Measurements from ENCODE around the gene PAQR5. TPM values are rescaled to one million over a fixed set of nuclear protein-coding genes. Genes with fewer than 3 reads are reported as not detected.

Gene PAQR5
- total and polyA plus RNA-seq, 4 donors: 0.19 to 1.1 (median 0.53) TPM

DNA sequence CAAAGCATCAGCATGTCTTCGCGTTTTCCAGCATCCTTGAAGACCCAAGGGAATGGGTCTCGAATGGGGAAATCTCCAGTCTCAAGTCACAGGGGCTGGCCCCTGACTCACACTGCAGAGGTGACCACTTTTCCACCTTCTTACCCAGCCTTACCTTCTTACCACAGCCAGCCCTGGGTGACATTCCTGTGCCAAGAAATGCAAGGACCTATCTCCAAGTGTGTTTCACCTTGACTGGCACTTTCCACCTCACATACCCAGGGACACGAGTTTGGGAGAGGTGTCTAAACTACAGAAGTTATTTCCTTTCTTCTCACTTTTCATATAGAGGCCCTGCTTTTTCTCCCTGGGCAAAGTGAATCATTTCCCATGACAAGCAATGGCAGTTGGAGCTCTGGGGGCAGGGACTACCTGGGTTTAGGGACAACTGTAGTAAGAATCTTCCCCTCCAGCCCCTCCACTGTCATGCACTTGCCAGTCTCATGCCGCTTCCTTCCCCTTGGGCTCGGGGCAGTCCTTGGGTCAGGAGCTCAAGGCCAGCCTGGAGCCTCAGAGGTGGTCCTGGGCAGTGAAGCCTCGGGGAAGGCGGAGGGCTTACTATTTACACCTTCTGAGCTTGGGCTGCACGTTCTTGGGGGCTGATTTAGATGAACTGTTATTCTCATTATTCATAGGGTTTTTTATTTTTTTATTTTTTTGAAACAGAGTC lies 16.8 kb downstream of the PAQR5 start:
- H3K27me3 ChIP-seq (ENCODE audit: control insufficient read depth in 4 of 4, insufficient read depth in 4 of 4, low read length in 3 of 4): no peaks in the 10 kb centered on the region
- H3K27ac ChIP-seq (ENCODE audit: low read depth in 1 of 2, low read length in 2 of 2): no peak overlapping the region
- no peaks in the 10 kb centered on the region for H3K4me1 ChIP-seq (ENCODE audit: control insufficient read depth in 4 of 4, insufficient read depth in 4 of 4, low read length in 3 of 4)
- no peaks in the 10 kb centered on the region for H3K36me3 ChIP-seq (ENCODE audit: control insufficient read depth in 4 of 4, insufficient read depth in 3 of 4, low read depth in 1 of 4, low read length in 3 of 4)
- H3K4me3 ChIP-seq (ENCODE audit: low read depth in 1 of 3, low read length in 3 of 3): no peak overlapping the region
- H3K9me3 ChIP-seq (ENCODE audit: control insufficient read depth in 4 of 4, low read length in 3 of 4): no peaks in the 10 kb centered on the region
- no peak for TF ChIP-seq HNF4G (IDR thresholded peaks at IDR 0.05)
- no peak for DNase-seq (ENCODE audit: low spot score)
- WGBS: 89% methylated on average over 9 of the region's 9 CpGs
- H3K9ac ChIP-seq (ENCODE audit: low read depth in 1 of 2, low read length in 2 of 2): no peak overlapping the region

DNA sequence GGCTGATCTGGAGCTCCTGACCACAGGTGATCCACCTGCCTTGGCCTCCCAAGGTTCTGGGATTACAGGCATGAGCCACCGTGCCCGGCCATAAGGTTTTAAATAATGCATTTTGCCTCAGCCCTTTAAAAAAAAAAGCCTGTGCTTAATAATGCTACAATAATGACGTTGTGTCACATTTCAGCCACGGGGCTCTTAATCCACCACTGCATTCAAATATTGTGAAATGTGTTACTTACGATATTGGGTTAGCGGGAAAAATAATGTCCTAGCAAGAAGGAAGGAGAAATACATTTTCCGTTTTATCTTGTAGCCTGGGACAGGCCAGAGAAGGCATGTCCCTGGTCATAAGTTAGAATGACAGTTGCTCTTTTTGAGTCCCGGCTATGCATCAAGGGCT lies 17.6 kb downstream of the PAQR5 start:
- Histone ChIP-seq H3K4me1 (ENCODE audit: control insufficient read depth in 4 of 4, insufficient read depth in 4 of 4, low read length in 3 of 4) (no peaks in the 10 kb centered on the region), H3K27me3 (ENCODE audit: control insufficient read depth in 4 of 4, insufficient read depth in 4 of 4, low read length in 3 of 4) (no peaks in the 10 kb centered on the region), H3K9ac (ENCODE audit: low read depth in 1 of 2, low read length in 2 of 2) (no peak overlapping the region), H3K36me3 (ENCODE audit: control insufficient read depth in 4 of 4, insufficient read depth in 3 of 4, low read depth in 1 of 4, low read length in 3 of 4) (no peaks in the 10 kb centered on the region), H3K4me3 (ENCODE audit: low read depth in 1 of 3, low read length in 3 of 3) (no peak overlapping the region), H3K27ac (ENCODE audit: low read depth in 1 of 2, low read length in 2 of 2) (no peak overlapping the region), H3K9me3 (ENCODE audit: control insufficient read depth in 4 of 4, low read length in 3 of 4) (no peaks in the 10 kb centered on the region)
- 84% methylated on average over 8 of the region's 8 CpGs for WGBS
- DNase-seq (ENCODE audit: low spot score): no peak
- TF ChIP-seq FOXA1 (IDR thresholded peaks at IDR 0.05): no peak
- no peak for TF ChIP-seq NR2F2 (IDR thresholded peaks at IDR 0.05)
- TF ChIP-seq GABPA (IDR thresholded peaks at IDR 0.05 in 1 of 2, conservative IDR thresholded peaks at IDR 0.05 in 1 of 2): no peak
- TF ChIP-seq, protein P1, sequence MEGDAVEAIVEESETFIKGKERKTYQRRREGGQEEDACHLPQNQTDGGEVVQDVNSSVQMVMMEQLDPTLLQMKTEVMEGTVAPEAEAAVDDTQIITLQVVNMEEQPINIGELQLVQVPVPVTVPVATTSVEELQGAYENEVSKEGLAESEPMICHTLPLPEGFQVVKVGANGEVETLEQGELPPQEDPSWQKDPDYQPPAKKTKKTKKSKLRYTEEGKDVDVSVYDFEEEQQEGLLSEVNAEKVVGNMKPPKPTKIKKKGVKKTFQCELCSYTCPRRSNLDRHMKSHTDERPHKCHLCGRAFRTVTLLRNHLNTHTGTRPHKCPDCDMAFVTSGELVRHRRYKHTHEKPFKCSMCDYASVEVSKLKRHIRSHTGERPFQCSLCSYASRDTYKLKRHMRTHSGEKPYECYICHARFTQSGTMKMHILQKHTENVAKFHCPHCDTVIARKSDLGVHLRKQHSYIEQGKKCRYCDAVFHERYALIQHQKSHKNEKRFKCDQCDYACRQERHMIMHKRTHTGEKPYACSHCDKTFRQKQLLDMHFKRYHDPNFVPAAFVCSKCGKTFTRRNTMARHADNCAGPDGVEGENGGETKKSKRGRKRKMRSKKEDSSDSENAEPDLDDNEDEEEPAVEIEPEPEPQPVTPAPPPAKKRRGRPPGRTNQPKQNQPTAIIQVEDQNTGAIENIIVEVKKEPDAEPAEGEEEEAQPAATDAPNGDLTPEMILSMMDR (IDR thresholded peaks at IDR 0.05; ENCODE audit: low read depth, low read length, missing input control): no peak
- no peak for TF ChIP-seq RXRA (IDR thresholded peaks at IDR 0.05)
- TF ChIP-seq MAX (IDR thresholded peaks at IDR 0.05): no peak
- no peak for TF ChIP-seq ZBTB33 (IDR thresholded peaks at IDR 0.05)
- TF ChIP-seq HNF4A (conservative IDR thresholded peaks at IDR 0.05): no peak
- no peak for TF ChIP-seq TAF1 (conservative IDR thresholded peaks at IDR 0.05)
- TF ChIP-seq FOXA2 (IDR thresholded peaks at IDR 0.05): no peak

DNA sequence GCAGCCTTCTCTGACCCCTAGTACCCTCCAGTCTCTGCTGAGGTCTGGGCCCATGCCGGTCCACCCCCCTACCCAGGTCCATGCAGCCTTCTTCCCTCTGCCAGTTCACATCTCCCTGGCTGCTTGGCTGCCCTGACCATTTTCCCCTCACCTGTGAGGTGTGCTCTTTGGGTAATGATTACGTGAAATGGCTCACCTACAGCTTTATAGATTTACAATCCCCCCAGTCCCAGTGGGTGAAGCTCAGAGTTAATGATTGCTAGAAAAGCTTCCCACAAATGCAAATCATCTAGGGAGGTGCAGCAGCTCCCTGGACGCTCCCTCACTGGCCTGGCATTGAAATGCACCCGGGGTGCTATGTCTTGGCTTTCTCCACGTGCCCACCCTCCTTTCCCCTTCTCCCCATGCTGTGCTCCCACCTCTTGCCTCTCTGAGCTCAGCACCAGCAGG lies 18.7 kb downstream of the PAQR5 start:
- H3K4me1 ChIP-seq (ENCODE audit: control insufficient read depth in 4 of 4, insufficient read depth in 4 of 4, low read length in 3 of 4): no peaks in the 10 kb centered on the region
- 54% methylated on average over 5 of the region's 5 CpGs for WGBS
- no peak overlapping the region for H3K27ac ChIP-seq (ENCODE audit: low read depth in 1 of 2, low read length in 2 of 2)
- no peak for TF ChIP-seq MAX (IDR thresholded peaks at IDR 0.05)
- TF ChIP-seq, protein P1 (IDR thresholded peaks at IDR 0.05; ENCODE audit: low read depth, low read length, missing input control): no peak
- no peak overlapping the region for H3K4me3 ChIP-seq (ENCODE audit: low read depth in 1 of 3, low read length in 3 of 3)
- DNase-seq (ENCODE audit: low spot score): no peak
- no peaks in the 10 kb centered on the region for H3K27me3 ChIP-seq (ENCODE audit: control insufficient read depth in 4 of 4, insufficient read depth in 4 of 4, low read length in 3 of 4)
- H3K9me3 ChIP-seq (ENCODE audit: control insufficient read depth in 4 of 4, low read length in 3 of 4): no peaks in the 10 kb centered on the region
- H3K9ac ChIP-seq (ENCODE audit: low read depth in 1 of 2, low read length in 2 of 2): no peak overlapping the region
- no peaks in the 10 kb centered on the region for H3K36me3 ChIP-seq (ENCODE audit: control insufficient read depth in 4 of 4, insufficient read depth in 3 of 4, low read depth in 1 of 4, low read length in 3 of 4)

Measured in liver (tissue), 9 donors.